Ovary (tissue), 9 donors: ENCODE data around the gene FGF10. TPM values are rescaled to one million over a fixed set of nuclear protein-coding genes. Genes with fewer than 3 reads are reported as not detected.

ENCODE experiments used
- DNase-seq, 5 donors: peaks; one replicate each; pipeline ENCODE4 v3.0.0-alpha.2; 2019 to 2020
- H3K27ac ChIP-seq, 2 donors: fragments of 200-600 bp; one replicate each; pipeline versions ENCODE4 v1.5.1 to v1.8.0; 2019 to 2022
- H3K27me3 ChIP-seq: fragments of 200-600 bp; one replicate; pipeline ENCODE4 v1.8.0; 2022
- H3K36me3 ChIP-seq: fragments of 200-600 bp; sonication (generic); one replicate; pipeline ENCODE4 v1.5.1; 2019
- H3K4me1 ChIP-seq: one replicate; pipeline ENCODE4 v1.8.1; 2013; ENCODE audit warnings: mild to moderate bottlenecking, moderate library complexity; ENCODE audit not compliant: insufficient read depth
- H3K4me3 ChIP-seq: fragments of 200-600 bp; sonication (generic); one replicate; pipeline ENCODE4 v1.5.1; 2017
- H3K9me3 ChIP-seq, 2 donors: fragments of 200-600 bp in 1 of 2; sonication (generic) in 1 of 2; one replicate each; pipeline versions ENCODE4 v1.5.1 to v1.8.1; 2013 to 2019; ENCODE audit warnings: mild to moderate bottlenecking in 1 of 2, moderate library complexity in 1 of 2
- EP300 ChIP-seq: sonication (generic); formaldehyde crosslinking; IDR thresholded peaks from one replicate; pipeline ENCODE4 v1.6.1; 2017; ENCODE audit warnings: antibody characterized with exemption
- POLR2A ChIP-seq: fragments of 450-650 bp; IDR thresholded peaks from one replicate; pipeline ENCODE4 v1.6.1; 2017; ENCODE audit warnings: antibody characterized with exemption, mild to moderate bottlenecking, moderate library complexity
- WGBS, 3 donors: extraction: QIAGEN DNeasy Blood & Tissue Kit in 1 of 3; methylation state at CpG; one replicate each; pipeline versions ENCODE4 v1.1.5 to v1.1.7; 2013 to 2017; 5-methylcytosine and 5-hydroxymethylcytosine counted together
- intact Hi-C, 4 donors: fragments of 100-400 bp; cut with DNase I; formaldehyde crosslinking; loops; one replicate each; pipeline versions ENCODE4 v1.11.0 to v1.15.1; 2022 to 2023
- polyA plus RNA-seq, 2 donors: library from polyadenylated mRNA; stranded (reverse); fragments of 200-250 nt in 1 of 2; fragments of 350-450 nt in 1 of 2; fragmentation: Illumina TruSeq in 1 of 2; extraction: RNeasy Lipid Tissue Mini Kit (QIAGEN cat#74804) in 1 of 2; gene quantifications; one replicate each; pipeline ENCODE4 v1.2.3, GENCODE V29; 2013 to 2014
- total RNA-seq, 7 donors: library from RNA; depleted of rRNA in 2 of 7; stranded (reverse); fragments of >200 nt in 2 of 7; fragmentation: NEBNext Ultra II Directional in 3 of 7; extraction: Animal tissue kit (Norgen Biotek cat#: 25700) in 3 of 7; gene quantifications; one replicate each; pipeline versions ENCODE4 v1.1.0 to v1.2.4, GENCODE V29; 2016 to 2023
- TF ChIP-seq, protein P1 (sequence below), 3 donors: fragments of 450-650 bp in 2 of 3; fragments of 200-600 bp in 1 of 3; IDR thresholded peaks; one replicate each; pipeline versions ENCODE4 v1.5.1 to v1.8.0; 2016 to 2022; ENCODE audit warnings: antibody characterized with exemption in 3 of 3, mild to moderate bottlenecking in 1 of 3
- donor health status: DM: no; HTN: no; CAD: no; lungs with moderate emphysema.
- donor health status: DM: no; HTN: no; CAD: no.
- donor health status: Bipolar disorder and iron deficiency.
- donor health status: DM: yes; HTN: yes; CAD: no.
- donor health status: DM: no; HTN: no; CAD: no.
- donor health status: DM: yes; HTN: yes; CAD: no.

Gene FGF10
- total and polyA plus RNA-seq, 9 donors = 7.2 to 24.0 (median 15.8) TPM

DNA sequence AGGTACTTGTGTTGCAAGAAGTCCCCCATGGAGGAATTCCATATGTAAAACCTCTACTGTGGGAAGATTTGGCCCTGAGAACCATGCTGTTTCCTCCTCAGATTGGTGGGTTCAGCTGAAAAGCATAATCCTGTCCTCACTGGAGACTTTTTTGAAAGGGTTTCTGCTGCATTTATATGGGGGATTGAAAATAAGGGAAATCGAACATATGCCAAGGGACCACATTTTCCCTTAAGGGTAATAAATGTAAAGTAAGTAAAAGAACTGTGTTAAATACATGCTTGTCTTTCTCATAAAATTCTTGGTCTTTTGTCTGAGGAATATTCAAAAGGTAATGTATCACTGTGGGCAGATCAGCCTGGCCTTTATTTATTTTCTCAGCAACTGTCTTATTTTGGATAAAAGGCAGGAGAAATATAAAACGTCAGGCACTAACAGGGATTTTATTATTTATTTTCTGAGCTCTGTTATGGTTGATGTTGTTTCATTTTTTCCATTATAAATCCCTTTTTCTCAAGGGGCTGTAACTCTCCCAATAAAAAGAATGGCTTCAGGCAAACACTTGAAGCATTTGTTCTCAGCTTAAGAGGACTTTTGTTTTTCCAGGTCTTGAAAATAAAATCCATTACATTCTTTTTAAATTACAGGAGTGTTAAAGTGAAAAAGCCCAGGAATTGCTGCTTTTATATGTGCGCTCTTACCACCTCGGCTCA, 131.4 kb downstream of the FGF10 start:
- intact Hi-C loops = no loop called here
- Histone ChIP-seq H3K4me1 (no peaks in the 10 kb centered on the region), H3K9me3 (no peaks in the 10 kb centered on the region), H3K36me3 (no peaks in the 10 kb centered on the region), H3K4me3 (no peak overlapping the region), H3K27ac (no peak overlapping the region), H3K27me3 (no peaks in the 10 kb centered on the region)
- no peak for DNase-seq
- 62 to 64% (median 63%) methylated on average over 4 of the region's 4 CpGs for WGBS, 3 donors
- TF ChIP-seq, protein P1, sequence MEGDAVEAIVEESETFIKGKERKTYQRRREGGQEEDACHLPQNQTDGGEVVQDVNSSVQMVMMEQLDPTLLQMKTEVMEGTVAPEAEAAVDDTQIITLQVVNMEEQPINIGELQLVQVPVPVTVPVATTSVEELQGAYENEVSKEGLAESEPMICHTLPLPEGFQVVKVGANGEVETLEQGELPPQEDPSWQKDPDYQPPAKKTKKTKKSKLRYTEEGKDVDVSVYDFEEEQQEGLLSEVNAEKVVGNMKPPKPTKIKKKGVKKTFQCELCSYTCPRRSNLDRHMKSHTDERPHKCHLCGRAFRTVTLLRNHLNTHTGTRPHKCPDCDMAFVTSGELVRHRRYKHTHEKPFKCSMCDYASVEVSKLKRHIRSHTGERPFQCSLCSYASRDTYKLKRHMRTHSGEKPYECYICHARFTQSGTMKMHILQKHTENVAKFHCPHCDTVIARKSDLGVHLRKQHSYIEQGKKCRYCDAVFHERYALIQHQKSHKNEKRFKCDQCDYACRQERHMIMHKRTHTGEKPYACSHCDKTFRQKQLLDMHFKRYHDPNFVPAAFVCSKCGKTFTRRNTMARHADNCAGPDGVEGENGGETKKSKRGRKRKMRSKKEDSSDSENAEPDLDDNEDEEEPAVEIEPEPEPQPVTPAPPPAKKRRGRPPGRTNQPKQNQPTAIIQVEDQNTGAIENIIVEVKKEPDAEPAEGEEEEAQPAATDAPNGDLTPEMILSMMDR (IDR thresholded peaks at IDR 0.05) = no peak
- TF ChIP-seq POLR2A (no peak), EP300 (no peak)

DNA sequence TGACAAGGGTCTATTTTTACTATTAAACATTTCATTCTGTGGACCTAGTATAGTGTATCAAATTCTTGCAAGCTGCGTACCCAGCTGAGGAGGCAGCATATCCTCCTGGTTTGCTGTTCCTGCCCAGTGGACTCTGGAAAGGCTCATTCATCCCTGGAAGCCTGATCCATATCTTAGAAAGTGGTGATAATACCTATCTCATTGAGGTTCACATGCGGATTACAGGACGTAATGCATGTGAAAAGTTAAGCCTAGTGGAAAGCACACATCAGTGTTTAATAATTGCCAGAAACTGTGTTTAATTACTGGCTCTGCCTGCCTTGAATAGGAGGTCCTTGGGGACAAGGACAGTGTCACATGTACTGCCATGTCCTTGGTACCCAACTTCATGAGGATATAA, 132.0 kb downstream of the FGF10 start:
- 85 to 89% (median 89%) methylated on average over 3 of the region's 3 CpGs for WGBS, 3 donors
- Histone ChIP-seq H3K4me1 (no peaks in the 10 kb centered on the region), H3K36me3 (no peaks in the 10 kb centered on the region), H3K9me3 (no peaks in the 10 kb centered on the region), H3K27ac (no peak overlapping the region), H3K27me3 (no peaks in the 10 kb centered on the region), H3K4me3 (no peak overlapping the region)
- intact Hi-C loops = no loop called here
- DNase-seq = no peak
- TF ChIP-seq, protein P1 (IDR thresholded peaks at IDR 0.05) = no peak
- no peak for TF ChIP-seq POLR2A
- TF ChIP-seq EP300 = no peak
